RWPE2 (cell line): ENCODE data around the gene CCDC180.

Experiments
- ATAC-seq: fragments of 200-7000 bp; cut with Tn5 transposase; 3 replicates; pipeline ENCODE4 v1.9.1; 2021; ENCODE audit warnings: low read depth
- DNase-seq: peaks from one replicate; pipeline ENCODE4 v3.0.0-alpha.2; 2020; ENCODE audit warnings: low spot score
- H3K27ac ChIP-seq: fragments of 450-650 bp; 2 replicates; pipeline ENCODE4 v1.5.1; 2017; ENCODE audit warnings: mild to moderate bottlenecking; ENCODE audit not compliant: poor library complexity, severe bottlenecking
- H3K27me3 ChIP-seq: fragments of 250-450 bp; sonication (Bioruptor Pico); 2 replicates; pipeline ENCODE4 v1.5.1; 2021; ENCODE audit warnings: mild to moderate bottlenecking, moderate library complexity; ENCODE audit not compliant: insufficient read depth, poor library complexity, severe bottlenecking
- H3K36me3 ChIP-seq: fragments of 250-450 bp; sonication (Bioruptor Pico); 2 replicates; pipeline ENCODE4 v1.5.1; 2020; ENCODE audit warnings: low read depth, mild to moderate bottlenecking, moderate library complexity
- H3K4me1 ChIP-seq: fragments of 250-450 bp; sonication (Bioruptor Pico); 2 replicates; pipeline ENCODE4 v1.5.1; 2021; ENCODE audit warnings: mild to moderate bottlenecking, moderate library complexity; ENCODE audit not compliant: insufficient read depth, poor library complexity, severe bottlenecking
- H3K4me3 ChIP-seq: fragments of 250-450 bp; sonication (Bioruptor Pico); 2 replicates; pipeline ENCODE4 v1.5.1; 2021; ENCODE audit warnings: mild to moderate bottlenecking, moderate library complexity; ENCODE audit not compliant: severe bottlenecking
- H3K9me3 ChIP-seq: fragments of 250-450 bp; sonication (Bioruptor Pico); 2 replicates; pipeline ENCODE4 v1.5.1; 2021; ENCODE audit warnings: mild to moderate bottlenecking, moderate library complexity; ENCODE audit not compliant: severe bottlenecking
- CTCF ChIP-seq: fragments of 450-650 bp; IDR thresholded peaks from one replicate; pipeline ENCODE4 v1.5.1; 2017; ENCODE audit warnings: mild to moderate bottlenecking, moderate library complexity; ENCODE audit not compliant: poor library complexity, severe bottlenecking

CCDC180 gene

DNA sequence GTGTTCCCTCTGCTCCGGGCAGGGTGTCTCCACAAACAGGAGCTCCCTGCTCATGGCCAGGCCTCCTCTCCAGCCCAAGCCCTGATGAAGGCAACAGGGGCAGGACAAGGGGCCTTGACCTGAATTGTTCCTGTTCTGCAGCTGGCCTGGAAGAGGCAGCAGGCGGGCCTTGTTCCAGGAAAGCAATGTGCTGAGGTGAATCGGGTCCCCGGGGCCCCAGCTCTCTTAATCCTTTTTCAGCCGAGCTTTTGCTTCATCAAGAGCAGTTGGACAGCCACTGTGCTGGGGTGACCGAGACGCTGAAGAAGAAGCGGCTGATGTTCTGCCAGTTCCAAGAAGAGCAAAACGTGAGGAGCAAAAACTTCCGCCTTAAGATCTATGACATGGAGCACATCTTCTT is 41.4 kb downstream of the CCDC180 start:
- Histone ChIP-seq H3K27ac (no peak overlapping the region), H3K4me1 (no peaks in the 10 kb centered on the region), H3K4me3 (no peak overlapping the region), H3K9me3 (no peaks in the 10 kb centered on the region), H3K27me3 (no peaks in the 10 kb centered on the region), H3K36me3 (no peaks in the 10 kb centered on the region)
- no peak for TF ChIP-seq CTCF
- ATAC-seq: no peak
- DNase-seq: no peak

DNA sequence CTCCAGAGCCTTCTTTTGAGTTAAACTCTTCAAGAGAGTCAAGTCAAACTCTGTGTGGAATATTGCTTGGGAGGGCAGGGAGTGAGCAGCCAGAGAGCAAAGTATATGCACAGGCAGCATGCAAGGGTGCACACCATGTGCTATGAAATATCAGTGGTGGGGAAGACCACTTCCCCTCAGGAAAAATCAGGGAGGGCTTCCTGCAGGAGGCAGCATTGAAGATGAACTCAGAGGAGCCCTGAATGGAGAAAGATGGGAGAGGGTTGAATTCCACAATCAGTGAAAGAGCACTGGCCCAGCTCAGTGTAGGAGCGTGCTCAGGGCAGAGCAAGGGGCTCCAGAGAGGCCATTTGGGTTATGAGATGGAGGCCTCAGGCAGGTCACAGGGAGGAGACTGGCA is 41.9 kb downstream of the CCDC180 start:
- TF ChIP-seq CTCF: no peak
- Histone ChIP-seq H3K36me3 (no peaks in the 10 kb centered on the region), H3K4me1 (no peaks in the 10 kb centered on the region), H3K9me3 (no peaks in the 10 kb centered on the region), H3K27me3 (no peaks in the 10 kb centered on the region), H3K27ac (no peak overlapping the region), H3K4me3 (no peak overlapping the region)
- ATAC-seq: no peak
- no peak for DNase-seq

DNA sequence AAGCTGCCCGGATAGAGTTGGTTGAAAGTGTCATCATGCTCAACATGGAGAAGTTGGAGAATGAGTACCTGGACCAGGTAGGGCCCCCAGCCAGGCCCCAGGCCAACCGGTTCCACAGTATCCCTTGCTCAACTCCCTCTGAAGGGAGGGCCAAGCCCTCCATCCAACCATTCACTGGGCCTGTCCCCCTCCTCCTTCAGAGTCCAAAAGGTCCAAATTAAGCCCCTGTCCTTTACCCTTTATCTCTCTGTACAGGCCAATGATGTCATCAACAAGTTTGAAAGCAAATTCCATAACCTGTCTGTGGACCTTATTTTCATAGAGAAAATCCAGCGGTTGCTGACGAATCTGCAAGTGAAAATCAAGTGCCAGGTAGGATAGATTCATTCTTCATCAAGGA is 47.2 kb downstream of the CCDC180 start:
- Histone ChIP-seq H3K27me3 (no peaks in the 10 kb centered on the region), H3K27ac (no peak overlapping the region), H3K4me3 (no peak overlapping the region), H3K4me1 (no peaks in the 10 kb centered on the region), H3K9me3 (no peaks in the 10 kb centered on the region), H3K36me3 (no peaks in the 10 kb centered on the region)
- no peak for DNase-seq
- ATAC-seq: no peak
- no peak for TF ChIP-seq CTCF

GRCh38 chr9:97357056-97357455 is 49.6 kb downstream of the CCDC180 start:
- no peak overlapping the region for H3K4me3 ChIP-seq
- ATAC-seq: no peak
- no peak overlapping the region for H3K27ac ChIP-seq
- H3K36me3 ChIP-seq: no peaks in the 10 kb centered on the region
- no peak for DNase-seq
- H3K27me3 ChIP-seq: no peaks in the 10 kb centered on the region
- H3K9me3 ChIP-seq: no peaks in the 10 kb centered on the region
- no peak for TF ChIP-seq CTCF
- H3K4me1 ChIP-seq: no peaks in the 10 kb centered on the region
